ENCODE data around the gene NXNL1.

The NXNL1 gene

GRCh38 chr19:17423429-17424208, 37.1 kb downstream of the NXNL1 start:
- Histone ChIP-seq H3K4me3 (ENCODE audit: low read depth, low read length) (no peak overlapping the region), H3K36me3 (ENCODE audit: control insufficient read depth in 2 of 2, insufficient read depth in 1 of 2, low read length in 2 of 2) (peaks cover 4 to 6% of the 10 kb centered on the region in 2 experiments; a peak in 2 of 3 replicates), H3K4me1 (ENCODE audit: control insufficient read depth, insufficient read depth, low read length) (peaks cover 2% of the 10 kb centered on the region; the same call in 1 of the 2 replicates), H3K27ac (ENCODE audit: extremely low read depth, low read depth, low read length) (no peak overlapping the region), H3K9me3 (ENCODE audit: control insufficient read depth, insufficient read depth, low read depth, low read length) (no peaks in the 10 kb centered on the region)
- TF ChIP-seq ZNF513 (tag by site-specific recombination; IDR thresholded peaks at IDR 0.05) (no peak), KLF8 (tag by site-specific recombination; IDR thresholded peaks at IDR 0.05) (peak; percentile 28; the same call in 1 of the 2 replicates), KLF1 (tag by site-specific recombination; IDR thresholded peaks at IDR 0.05) (0 out of 2 replicates have a peak, but pooled peaks have one; percentile 22), TRIM28 (IDR thresholded peaks at IDR 0.05; ENCODE audit: borderline replicate concordance, low read length) (no peak), ZFHX2 (tag by site-specific recombination; conservative IDR thresholded peaks at IDR 0.05) (peak; percentile 58), ZNF155 (tag by site-specific recombination; IDR thresholded peaks at IDR 0.05) (no peak), ZNF48 (tag by site-specific recombination; IDR thresholded peaks at IDR 0.05) (no peak), ZNF292 (tag by site-specific recombination; IDR thresholded peaks at IDR 0.05; ENCODE audit: borderline replicate concordance, low read depth) (no peak), ZNF341 (tag by site-specific recombination; IDR thresholded peaks at IDR 0.05; ENCODE audit: low read depth) (peak; percentile 91), EGR2 (tag by site-specific recombination; IDR thresholded peaks at IDR 0.05; ENCODE audit: low read depth) (peak; percentile 51; the same call in 1 of the 2 replicates), SP2 (tag by site-specific recombination; IDR thresholded peaks at IDR 0.05) (peak; percentile 42; the same call in 1 of the 2 replicates)
- ChIA-PET CTCF (interaction anchor here (0.6 kb wide), 4 partner anchors 31 to 619 kb away, joined by 3 to 4 read pairs (median 3); partner anchors contain the start of gene OCEL1), POLR2A (no interaction called here)

GRCh38 chr19:17421942-17422341, 38.8 kb downstream of the NXNL1 start:
- TF ChIP-seq SALL2 (tag by site-specific recombination; IDR thresholded peaks at IDR 0.05; ENCODE audit: borderline replicate concordance) = no peak
- no peak for TF ChIP-seq ZNF324 (tag by site-specific recombination; IDR thresholded peaks at IDR 0.05)
- no peak for TF ChIP-seq ZNF704 (tag by site-specific recombination; IDR thresholded peaks at IDR 0.05)
- TF ChIP-seq ZNF426 (tag by site-specific recombination; IDR thresholded peaks at IDR 0.05) = no peak
- no peak for TF ChIP-seq ZNF658 (tag by site-specific recombination; IDR thresholded peaks at IDR 0.05)
- TF ChIP-seq ZBTB8A (tag by site-specific recombination; IDR thresholded peaks at IDR 0.05) = no peak
- no peak for TF ChIP-seq ZNF433 (tag by site-specific recombination; IDR thresholded peaks at IDR 0.05; ENCODE audit: low read depth)
- no peak for TF ChIP-seq ZNF707 (tag by site-specific recombination; IDR thresholded peaks at IDR 0.05)
- TF ChIP-seq KLF10 (tag by site-specific recombination; IDR thresholded peaks at IDR 0.05) = no peak
- no peak for TF ChIP-seq ZNF423 (tag by site-specific recombination; IDR thresholded peaks at IDR 0.05)
- TF ChIP-seq ZBTB48 (tag by site-specific recombination; IDR thresholded peaks at IDR 0.05) = no peak
- no peak for TF ChIP-seq ZNF677 (tag by site-specific recombination; IDR thresholded peaks at IDR 0.05)
- no peak for TF ChIP-seq ZNF530 (tag by site-specific recombination; IDR thresholded peaks at IDR 0.05; ENCODE audit: low read depth)
- no peak for TF ChIP-seq KLF1 (tag by site-specific recombination; IDR thresholded peaks at IDR 0.05)
- no peak for TF ChIP-seq ZBTB26 (tag by site-specific recombination; optimal IDR thresholded peaks at IDR 0.05)
- TF ChIP-seq ZNF76 (tag by site-specific recombination; IDR thresholded peaks at IDR 0.05; ENCODE audit: borderline replicate concordance, low read depth) = no peak
- no peak for TF ChIP-seq ZNF791 (tag by site-specific recombination; IDR thresholded peaks at IDR 0.05)
- no peak for TF ChIP-seq ZNF768 (tag by site-specific recombination; IDR thresholded peaks at IDR 0.05)
- no peak for TF ChIP-seq ZNF274 (IDR thresholded peaks at IDR 0.05; ENCODE audit: low read length)
- no peak for TF ChIP-seq ZNF274 (tag by site-specific recombination; IDR thresholded peaks at IDR 0.05; ENCODE audit: borderline replicate concordance)
- Histone ChIP-seq H3K4me1 (ENCODE audit: control insufficient read depth, insufficient read depth, low read length) (peaks cover 2% of the 10 kb centered on the region; the same call in 1 of the 2 replicates), H3K36me3 (ENCODE audit: control insufficient read depth in 2 of 2, insufficient read depth in 1 of 2, low read length in 2 of 2) (peaks cover 4 to 6% of the 10 kb centered on the region in 2 experiments; a peak in 2 of 3 replicates), H3K27ac (ENCODE audit: extremely low read depth, low read depth, low read length) (no peak overlapping the region), H3K4me3 (ENCODE audit: low read depth, low read length) (no peak overlapping the region), H3K9me3 (ENCODE audit: control insufficient read depth, insufficient read depth, low read depth, low read length) (no peaks in the 10 kb centered on the region)
- POLR2A ChIA-PET = no interaction called here
- CTCF ChIA-PET = interaction anchor here (0.6 to 1.7 kb wide), 6 partner anchors 17 to 390 kb away, joined by 3 to 6 read pairs (median 4); partner anchors contain the start of gene BST2

Measured in HEK293 (cell line).